Right lobe of liver (tissue), 4 donors: ENCODE results near the gene DNAH14.

Experiments
- POLR2A ChIP-seq: fragments of 450-650 bp; IDR thresholded peaks from one replicate; pipeline ENCODE4 v1.6.1; 2017; ENCODE audit warnings: antibody characterized with exemption, mild to moderate bottlenecking
- TF ChIP-seq, protein P1 (sequence below), 4 donors: fragments of 200-600 bp in 3 of 4; fragments of 450-650 bp in 1 of 4; IDR thresholded peaks; one replicate each; pipeline versions ENCODE4 v1.5.1 to v1.8.0; 2016 to 2022; ENCODE audit warnings: antibody characterized with exemption in 4 of 4, mild to moderate bottlenecking in 2 of 4
- donor health status: DM: no; HTN: no; CAD: no.
- donor health status: DM: no; HTN: no; CAD: no.
- donor health status: DM: no; HTN: yes; CAD: no.

- TF ChIP-seq POLR2A, result no peak
- TF ChIP-seq, protein P1, sequence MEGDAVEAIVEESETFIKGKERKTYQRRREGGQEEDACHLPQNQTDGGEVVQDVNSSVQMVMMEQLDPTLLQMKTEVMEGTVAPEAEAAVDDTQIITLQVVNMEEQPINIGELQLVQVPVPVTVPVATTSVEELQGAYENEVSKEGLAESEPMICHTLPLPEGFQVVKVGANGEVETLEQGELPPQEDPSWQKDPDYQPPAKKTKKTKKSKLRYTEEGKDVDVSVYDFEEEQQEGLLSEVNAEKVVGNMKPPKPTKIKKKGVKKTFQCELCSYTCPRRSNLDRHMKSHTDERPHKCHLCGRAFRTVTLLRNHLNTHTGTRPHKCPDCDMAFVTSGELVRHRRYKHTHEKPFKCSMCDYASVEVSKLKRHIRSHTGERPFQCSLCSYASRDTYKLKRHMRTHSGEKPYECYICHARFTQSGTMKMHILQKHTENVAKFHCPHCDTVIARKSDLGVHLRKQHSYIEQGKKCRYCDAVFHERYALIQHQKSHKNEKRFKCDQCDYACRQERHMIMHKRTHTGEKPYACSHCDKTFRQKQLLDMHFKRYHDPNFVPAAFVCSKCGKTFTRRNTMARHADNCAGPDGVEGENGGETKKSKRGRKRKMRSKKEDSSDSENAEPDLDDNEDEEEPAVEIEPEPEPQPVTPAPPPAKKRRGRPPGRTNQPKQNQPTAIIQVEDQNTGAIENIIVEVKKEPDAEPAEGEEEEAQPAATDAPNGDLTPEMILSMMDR (IDR thresholded peaks at IDR 0.05), result no peak
Measured at GRCh38 chr1:225044258-225044657, 114.8 kb downstream of the DNAH14 start.
